COR-L47 (cell line): ENCODE measurements around the gene LYPD6B.
A peak's percentile ranks its signal among the peaks of the same experiment; 100 is the strongest.
"Not testable (repeated sequence)": the region's sequence is repeated elsewhere in the genome, so short reads cannot be mapped to it uniquely, and the experiment has no call there.

Experiments
- DNase-seq: peaks from one replicate; lab custom pipeline; 2025; lab: John Stamatoyannopoulos, UW

Gene LYPD6B

GRCh38 chr2:149213764-149214493 is 175.4 kb downstream of the LYPD6B start:
- peak; percentile 38 for DNase-seq

GRCh38 chr2:149218497-149218896 is 180.0 kb downstream of the LYPD6B start:
- no peak for DNase-seq

- no peak for DNase-seq
Observed at GRCh38 chr2:149219856-149220255, 181.4 kb downstream of the LYPD6B start.

- DNase-seq = no peak
Observed at GRCh38 chr2:149221002-149221401, 182.5 kb downstream of the LYPD6B start.

GRCh38 chr2:149221898-149222297 is 183.4 kb downstream of the LYPD6B start:
- DNase-seq = no peak

- no peak for DNase-seq
Observed at GRCh38 chr2:149223472-149224095, 185.1 kb downstream of the LYPD6B start.

- DNase-seq = no peak
Observed at GRCh38 chr2:149224543-149224942, 186.0 kb downstream of the LYPD6B start.

GRCh38 chr2:149225446-149225845 is 186.9 kb downstream of the LYPD6B start:
- DNase-seq = peak; percentile 22

- DNase-seq = no peak
Observed at GRCh38 chr2:149226790-149227189, 188.3 kb downstream of the LYPD6B start.

GRCh38 chr2:149235816-149236375 is 197.4 kb downstream of the LYPD6B start:
- no peak for DNase-seq

GRCh38 chr2:149236410-149236809 is 197.9 kb downstream of the LYPD6B start:
- no peak for DNase-seq

GRCh38 chr2:149246186-149246585 is 207.7 kb downstream of the LYPD6B start:
- DNase-seq = no peak

- not testable (repeated sequence) for DNase-seq
Observed at GRCh38 chr2:149251436-149251835, 212.9 kb downstream of the LYPD6B start.

GRCh38 chr2:149256877-149257276 is 218.4 kb downstream of the LYPD6B start:
- not testable (repeated sequence) for DNase-seq

GRCh38 chr2:149258531-149258930 is 220.0 kb downstream of the LYPD6B start:
- DNase-seq = no peak

GRCh38 chr2:149259136-149259535 is 220.6 kb downstream of the LYPD6B start:
- DNase-seq = no peak

GRCh38 chr2:149261692-149262091 is 223.2 kb downstream of the LYPD6B start:
- no peak for DNase-seq
